Mucosa of rectum (tissue), 2 donors: ENCODE results near the gene SLC44A1.

Experiments used
- H3K27ac ChIP-seq, 2 donors: one replicate each; pipeline ENCODE4 v1.7.0; 2013; ENCODE audit warnings: inconsistent platforms in 2 of 2, low read depth in 2 of 2, low read length in 2 of 2
- H3K27me3 ChIP-seq, 2 donors: one replicate each; pipeline ENCODE4 v1.7.0; 2013; ENCODE audit warnings: low read length in 2 of 2; ENCODE audit not compliant: control insufficient read depth in 2 of 2, insufficient read depth in 2 of 2
- H3K36me3 ChIP-seq, 2 donors: one replicate each; pipeline ENCODE4 v1.7.0; 2013; ENCODE audit warnings: low read length in 2 of 2; ENCODE audit not compliant: control insufficient read depth in 2 of 2, insufficient read depth in 2 of 2
- H3K4me1 ChIP-seq, 2 donors: one replicate each; pipeline ENCODE4 v1.7.0; 2013; ENCODE audit warnings: low read length in 2 of 2, mild to moderate bottlenecking in 1 of 2; ENCODE audit not compliant: control insufficient read depth in 2 of 2, insufficient read depth in 2 of 2
- H3K4me3 ChIP-seq, 2 donors: one replicate each; pipeline ENCODE4 v1.7.0; 2013; ENCODE audit warnings: low read length in 2 of 2
- H3K9ac ChIP-seq, 2 donors: one replicate each; pipeline ENCODE4 v1.7.0; 2013; ENCODE audit warnings: low read length in 2 of 2, low read depth in 1 of 2, mild to moderate bottlenecking in 1 of 2
- H3K9me3 ChIP-seq, 2 donors: one replicate each; pipeline ENCODE4 v1.7.0; 2013; ENCODE audit warnings: low read length in 2 of 2; ENCODE audit not compliant: control insufficient read depth in 2 of 2
- donor health status: healthy.
- donor health status: Normal muscosa, but diverticular disease.

The SLC44A1 gene

GRCh38 chr9:105244003-105244733 is at the start of gene SLC44A1:
Gene SLC44A1 (plus strand): TSS chr9:105244651. CDS start chr9:105244869, 218 bp downstream.
- H3K4me3 ChIP-seq, result peak within 1 kb of the TSS; percentile 88 to 91
- no peaks in the 10 kb centered on the region for H3K9me3 ChIP-seq
- no peaks in the 10 kb centered on the region for H3K36me3 ChIP-seq
- H3K27me3 ChIP-seq, result no peaks in the 10 kb centered on the region
- H3K9ac ChIP-seq, result peak within 1 kb of the TSS; percentile 83 to 94
- H3K27ac ChIP-seq, result peak within 1 kb of the TSS; percentile 92 to 96
- peaks cover 18% of the 10 kb centered on the region in 2 donors for H3K4me1 ChIP-seq

- Histone ChIP-seq H3K4me3 (no peak overlapping the region), H3K4me1 (no peaks in the 10 kb centered on the region), H3K9ac (no peak overlapping the region), H3K27me3 (no peaks in the 10 kb centered on the region), H3K9me3 (no peaks in the 10 kb centered on the region), H3K36me3 (no peaks in the 10 kb centered on the region), H3K27ac (no peak overlapping the region)
Measured at GRCh38 chr9:105195259-105195658, 49.2 kb upstream of the SLC44A1 start.

GRCh38 chr9:105198023-105198422 is 46.4 kb upstream of the SLC44A1 start:
- Histone ChIP-seq H3K4me1 (no peaks in the 10 kb centered on the region), H3K9me3 (no peaks in the 10 kb centered on the region), H3K9ac (no peak overlapping the region), H3K27ac (no peak overlapping the region), H3K4me3 (no peak overlapping the region), H3K36me3 (no peaks in the 10 kb centered on the region), H3K27me3 (no peaks in the 10 kb centered on the region)

DNA sequence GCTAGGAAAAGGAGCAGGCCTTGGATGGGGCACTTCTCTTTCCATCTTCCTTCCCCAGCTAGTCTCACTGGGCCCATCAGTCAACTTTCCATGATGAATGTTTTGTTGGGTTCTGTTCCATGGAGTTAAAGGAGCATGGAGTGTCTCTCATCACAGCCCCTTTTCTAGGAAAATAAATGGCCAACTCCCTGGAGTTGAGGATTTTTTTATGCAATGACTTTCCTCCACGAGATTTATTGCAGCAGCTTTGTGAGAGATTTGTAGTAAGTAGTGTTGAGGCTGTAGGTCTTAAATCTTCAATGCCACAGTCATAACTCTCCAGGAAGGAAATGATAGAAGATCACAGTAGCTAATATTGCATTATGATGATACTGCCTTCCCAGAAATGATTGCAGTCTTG is 45.6 kb upstream of the SLC44A1 start:
- no peak overlapping the region for H3K27ac ChIP-seq

DNA sequence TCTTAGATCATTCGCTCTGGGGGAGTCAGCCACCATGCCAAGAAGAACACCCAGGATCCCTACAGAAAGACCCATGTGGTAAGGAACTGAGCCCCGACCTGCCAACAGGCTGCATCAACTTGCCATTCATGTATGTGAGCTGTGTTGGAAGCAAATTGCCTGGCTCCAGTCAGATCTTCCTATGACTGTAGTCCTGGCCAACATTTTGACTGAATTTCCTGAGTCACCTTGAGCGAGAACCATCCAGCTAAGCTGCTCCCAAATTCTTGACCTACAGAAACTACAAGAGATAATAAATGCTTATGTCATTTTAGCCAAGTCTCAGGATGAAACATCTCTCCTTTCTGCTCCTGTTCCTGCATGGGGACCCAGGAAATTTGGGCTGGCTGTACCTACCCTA is 40.0 kb upstream of the SLC44A1 start:
- Histone ChIP-seq H3K27me3 (no peaks in the 10 kb centered on the region), H3K27ac (no peak overlapping the region), H3K36me3 (no peaks in the 10 kb centered on the region), H3K9ac (no peak overlapping the region), H3K4me3 (no peak overlapping the region), H3K9me3 (no peaks in the 10 kb centered on the region), H3K4me1 (no peaks in the 10 kb centered on the region)

More for the DNA sequence above, 45.6 kb upstream of the SLC44A1 start:
- H3K4me3 ChIP-seq, result no peak overlapping the region
- no peaks in the 10 kb centered on the region for H3K4me1 ChIP-seq
- no peaks in the 10 kb centered on the region for H3K36me3 ChIP-seq
- H3K27me3 ChIP-seq, result no peaks in the 10 kb centered on the region
- H3K9ac ChIP-seq, result no peak overlapping the region
- no peaks in the 10 kb centered on the region for H3K9me3 ChIP-seq

- Histone ChIP-seq H3K4me3 (no peak overlapping the region), H3K9me3 (no peaks in the 10 kb centered on the region), H3K36me3 (no peaks in the 10 kb centered on the region), H3K4me1 (no peaks in the 10 kb centered on the region), H3K9ac (no peak overlapping the region), H3K27me3 (no peaks in the 10 kb centered on the region), H3K27ac (peak overlapping the region; percentile 0 to 19)
Measured at GRCh38 chr9:105205787-105206495, 38.5 kb upstream of the SLC44A1 start.

DNA sequence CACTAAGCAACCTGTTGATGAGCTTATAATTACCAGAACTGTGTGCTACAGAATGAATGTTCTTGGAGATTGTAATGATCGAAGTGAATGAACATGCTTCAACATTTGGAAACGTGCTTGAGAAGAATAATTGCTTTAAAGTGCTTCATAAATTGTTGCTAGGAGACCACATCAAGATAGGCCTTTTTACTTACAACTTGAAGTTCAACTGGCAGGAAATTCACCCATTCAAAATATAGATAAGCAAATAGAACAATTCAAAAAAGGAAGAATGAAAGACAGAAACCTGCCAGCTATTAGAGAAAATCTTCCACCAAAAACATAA is 38.0 kb upstream of the SLC44A1 start:
- H3K4me3 ChIP-seq, result no peak overlapping the region
- no peaks in the 10 kb centered on the region for H3K27me3 ChIP-seq
- H3K36me3 ChIP-seq, result no peaks in the 10 kb centered on the region
- H3K4me1 ChIP-seq, result no peaks in the 10 kb centered on the region
- peak overlapping the region in 1 of 2 donors; percentile 19 for H3K27ac ChIP-seq
- H3K9ac ChIP-seq, result no peak overlapping the region
- no peaks in the 10 kb centered on the region for H3K9me3 ChIP-seq

- H3K27ac ChIP-seq, result no peak overlapping the region
- no peaks in the 10 kb centered on the region for H3K9me3 ChIP-seq
- H3K4me1 ChIP-seq, result no peaks in the 10 kb centered on the region
- H3K9ac ChIP-seq, result no peak overlapping the region
- no peak overlapping the region for H3K4me3 ChIP-seq
- H3K27me3 ChIP-seq, result no peaks in the 10 kb centered on the region
- H3K36me3 ChIP-seq, result no peaks in the 10 kb centered on the region
Measured at GRCh38 chr9:105206821-105207699, 37.4 kb upstream of the SLC44A1 start.

DNA sequence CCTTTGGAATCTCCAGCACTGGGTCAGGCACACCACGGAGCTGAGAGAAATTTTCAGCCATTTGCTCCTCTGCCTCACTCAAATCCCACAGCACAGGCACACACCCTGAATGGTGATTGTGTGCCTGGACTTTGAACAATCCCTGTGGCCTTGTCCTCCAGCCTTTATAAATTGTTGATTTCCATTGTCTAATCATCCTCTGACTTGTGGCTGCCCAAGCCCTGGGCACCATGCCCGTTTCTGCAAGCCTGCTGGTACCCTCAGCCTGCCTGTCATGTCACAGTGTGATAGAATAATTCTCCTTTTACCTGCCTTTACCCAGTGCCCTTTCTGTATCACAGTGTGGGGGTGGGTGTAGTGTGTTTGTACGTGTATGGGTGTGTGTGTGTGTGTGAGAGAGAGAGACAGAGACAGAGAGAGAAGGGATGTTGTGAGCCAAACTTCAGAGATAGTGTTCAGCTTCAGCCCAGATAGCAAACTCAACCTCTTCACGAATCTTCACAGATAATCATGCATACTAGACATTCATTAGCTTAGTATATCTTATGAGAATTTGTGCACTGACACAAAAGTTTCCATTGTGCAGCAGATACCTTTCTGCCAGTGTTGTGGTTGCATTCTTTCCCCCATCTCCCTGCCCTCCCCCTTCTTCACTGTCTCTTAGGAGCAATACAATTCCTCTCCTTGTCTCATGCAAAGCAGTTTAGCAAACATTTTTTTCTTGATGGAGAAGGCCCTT is 27.8 kb upstream of the SLC44A1 start:
- no peak overlapping the region for H3K9ac ChIP-seq
- no peak overlapping the region for H3K4me3 ChIP-seq
- H3K9me3 ChIP-seq, result no peaks in the 10 kb centered on the region
- H3K27me3 ChIP-seq, result no peaks in the 10 kb centered on the region
- peak overlapping the region in 1 of 2 donors; percentile 4 for H3K27ac ChIP-seq
- no peaks in the 10 kb centered on the region for H3K36me3 ChIP-seq
- peaks cover 0 to 12% of the 10 kb centered on the region in 2 donors for H3K4me1 ChIP-seq
